ENCODE data around the gene TFDP2.

- TF ChIP-seq CTCF (conservative IDR thresholded peaks at IDR 0.05; ENCODE audit: low read length) (no peak), EZH2phosphoT487 (IDR thresholded peaks at IDR 0.05; ENCODE audit: borderline replicate concordance) (no peak)
These were observed 235.0 kb downstream of the TFDP2 start for GRCh38 chr3:141914311-141914710.

Measured in Loucy (cell line).